ENCODE measurements around the gene DEPP1.

DNA sequence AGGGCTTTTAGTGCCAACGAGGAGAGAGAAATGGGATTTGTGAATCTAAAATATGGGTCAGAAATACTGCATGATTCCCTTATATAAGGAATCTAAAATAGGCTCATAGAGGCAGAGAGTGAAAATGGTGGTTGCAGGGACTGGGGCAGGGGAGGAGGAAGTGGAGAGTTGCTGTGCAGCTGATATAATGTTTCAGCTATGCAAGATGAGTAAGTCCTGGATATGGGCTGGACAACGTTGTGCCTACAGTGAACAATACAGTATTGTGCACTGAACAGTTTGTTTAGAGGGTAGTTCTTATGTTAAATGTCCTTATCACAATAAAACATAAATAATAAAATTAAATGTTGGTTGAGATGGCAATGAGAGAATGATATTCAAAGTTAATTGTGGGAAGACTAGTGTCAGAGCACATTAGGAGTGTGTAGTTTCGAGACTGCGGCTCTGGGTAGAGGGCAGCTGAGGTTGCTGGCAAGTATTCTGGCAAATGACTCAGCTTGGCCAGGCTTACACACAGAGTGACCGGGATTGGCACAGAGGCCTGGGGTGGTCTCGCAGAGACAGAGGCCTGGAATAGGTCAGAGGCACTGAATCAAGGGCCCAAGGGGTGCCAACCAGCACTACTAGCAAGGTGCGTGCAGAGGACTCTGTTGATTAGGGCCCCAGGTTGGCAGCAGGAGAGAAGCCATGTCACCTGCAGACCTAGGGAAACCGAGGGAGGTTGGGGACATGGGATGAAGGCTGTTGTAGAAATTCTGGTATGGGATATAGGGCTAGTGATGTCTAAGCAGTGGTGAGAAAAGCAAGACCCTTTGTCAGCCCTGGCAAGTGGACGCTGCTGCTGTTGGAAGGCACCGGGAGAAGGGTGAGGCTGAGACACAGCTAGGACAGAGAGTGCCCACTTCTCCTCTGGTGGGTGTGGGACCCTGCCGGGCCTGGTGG, 2.8 kb upstream of the DEPP1 start:
- TF ChIP-seq, protein P1, sequence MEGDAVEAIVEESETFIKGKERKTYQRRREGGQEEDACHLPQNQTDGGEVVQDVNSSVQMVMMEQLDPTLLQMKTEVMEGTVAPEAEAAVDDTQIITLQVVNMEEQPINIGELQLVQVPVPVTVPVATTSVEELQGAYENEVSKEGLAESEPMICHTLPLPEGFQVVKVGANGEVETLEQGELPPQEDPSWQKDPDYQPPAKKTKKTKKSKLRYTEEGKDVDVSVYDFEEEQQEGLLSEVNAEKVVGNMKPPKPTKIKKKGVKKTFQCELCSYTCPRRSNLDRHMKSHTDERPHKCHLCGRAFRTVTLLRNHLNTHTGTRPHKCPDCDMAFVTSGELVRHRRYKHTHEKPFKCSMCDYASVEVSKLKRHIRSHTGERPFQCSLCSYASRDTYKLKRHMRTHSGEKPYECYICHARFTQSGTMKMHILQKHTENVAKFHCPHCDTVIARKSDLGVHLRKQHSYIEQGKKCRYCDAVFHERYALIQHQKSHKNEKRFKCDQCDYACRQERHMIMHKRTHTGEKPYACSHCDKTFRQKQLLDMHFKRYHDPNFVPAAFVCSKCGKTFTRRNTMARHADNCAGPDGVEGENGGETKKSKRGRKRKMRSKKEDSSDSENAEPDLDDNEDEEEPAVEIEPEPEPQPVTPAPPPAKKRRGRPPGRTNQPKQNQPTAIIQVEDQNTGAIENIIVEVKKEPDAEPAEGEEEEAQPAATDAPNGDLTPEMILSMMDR (conservative IDR thresholded peaks at IDR 0.05; ENCODE audit: low read depth in 2 of 2), result no peak
- TF ChIP-seq, protein P2, sequence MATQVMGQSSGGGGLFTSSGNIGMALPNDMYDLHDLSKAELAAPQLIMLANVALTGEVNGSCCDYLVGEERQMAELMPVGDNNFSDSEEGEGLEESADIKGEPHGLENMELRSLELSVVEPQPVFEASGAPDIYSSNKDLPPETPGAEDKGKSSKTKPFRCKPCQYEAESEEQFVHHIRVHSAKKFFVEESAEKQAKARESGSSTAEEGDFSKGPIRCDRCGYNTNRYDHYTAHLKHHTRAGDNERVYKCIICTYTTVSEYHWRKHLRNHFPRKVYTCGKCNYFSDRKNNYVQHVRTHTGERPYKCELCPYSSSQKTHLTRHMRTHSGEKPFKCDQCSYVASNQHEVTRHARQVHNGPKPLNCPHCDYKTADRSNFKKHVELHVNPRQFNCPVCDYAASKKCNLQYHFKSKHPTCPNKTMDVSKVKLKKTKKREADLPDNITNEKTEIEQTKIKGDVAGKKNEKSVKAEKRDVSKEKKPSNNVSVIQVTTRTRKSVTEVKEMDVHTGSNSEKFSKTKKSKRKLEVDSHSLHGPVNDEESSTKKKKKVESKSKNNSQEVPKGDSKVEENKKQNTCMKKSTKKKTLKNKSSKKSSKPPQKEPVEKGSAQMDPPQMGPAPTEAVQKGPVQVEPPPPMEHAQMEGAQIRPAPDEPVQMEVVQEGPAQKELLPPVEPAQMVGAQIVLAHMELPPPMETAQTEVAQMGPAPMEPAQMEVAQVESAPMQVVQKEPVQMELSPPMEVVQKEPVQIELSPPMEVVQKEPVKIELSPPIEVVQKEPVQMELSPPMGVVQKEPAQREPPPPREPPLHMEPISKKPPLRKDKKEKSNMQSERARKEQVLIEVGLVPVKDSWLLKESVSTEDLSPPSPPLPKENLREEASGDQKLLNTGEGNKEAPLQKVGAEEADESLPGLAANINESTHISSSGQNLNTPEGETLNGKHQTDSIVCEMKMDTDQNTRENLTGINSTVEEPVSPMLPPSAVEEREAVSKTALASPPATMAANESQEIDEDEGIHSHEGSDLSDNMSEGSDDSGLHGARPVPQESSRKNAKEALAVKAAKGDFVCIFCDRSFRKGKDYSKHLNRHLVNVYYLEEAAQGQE (IDR thresholded peaks at IDR 0.05; ENCODE audit: unreplicated experiment), result no peak
- TF ChIP-seq EZH2 (IDR thresholded peaks at IDR 0.05; ENCODE audit: low read depth, unreplicated experiment), result no peak
- TF ChIP-seq EZH2phosphoT487 (IDR thresholded peaks at IDR 0.05; ENCODE audit: unreplicated experiment), result no peak
- TF ChIP-seq CREB1 (CRISPR knock-in tag; IDR thresholded peaks at IDR 0.05; ENCODE audit: low read depth), result no peak
